Smooth muscle cell (in vitro differentiated cells): ENCODE data around the gene EIF1AD. TPM values are rescaled to one million over a fixed set of nuclear protein-coding genes. Genes with fewer than 3 reads are reported as not detected.

Experiments used
- DNase-seq: peaks from one replicate; lab custom pipeline; 2025; ENCODE audit not compliant: unreplicated experiment; lab: John Stamatoyannopoulos, UW
- H2AFZ ChIP-seq: fragments of 200-600 bp; sonication (generic); 2 replicates; pipeline ENCODE4 v1.6.0; 2016; ENCODE audit warnings: antibody characterized with exemption, low read depth, mild to moderate bottlenecking
- H3F3A ChIP-seq: fragments of 200-600 bp; sonication (generic); 2 replicates; pipeline ENCODE4 v1.6.0; 2017; ENCODE audit warnings: antibody characterized with exemption, low read depth
- H3K27ac ChIP-seq: fragments of 200-600 bp; sonication (generic); 2 replicates; pipeline ENCODE4 v1.5.1; 2016; ENCODE audit warnings: low read depth, mild to moderate bottlenecking
- H3K27me3 ChIP-seq: fragments of 200-600 bp; sonication (generic); 2 replicates; pipeline ENCODE4 v1.6.1; 2016; ENCODE audit warnings: low read depth, mild to moderate bottlenecking
- H3K36me3 ChIP-seq: fragments of 200-600 bp; sonication (generic); 2 replicates; pipeline ENCODE4 v1.5.1; 2016; ENCODE audit warnings: low read depth
- H3K4me1 ChIP-seq: fragments of 200-600 bp; sonication (generic); 2 replicates; pipeline ENCODE4 v1.5.1; 2016; ENCODE audit warnings: low read depth
- H3K4me2 ChIP-seq: fragments of 200-600 bp; sonication (generic); 2 replicates; pipeline ENCODE4 v1.6.0; 2016; ENCODE audit warnings: mild to moderate bottlenecking
- H3K4me3 ChIP-seq: fragments of 200-600 bp; sonication (generic); 2 replicates; pipeline ENCODE4 v1.5.1; 2016; ENCODE audit warnings: mild to moderate bottlenecking
- H3K79me2 ChIP-seq: fragments of 200-600 bp; sonication (generic); 2 replicates; pipeline ENCODE4 v1.6.0; 2016; ENCODE audit warnings: low read depth, mild to moderate bottlenecking
- H3K9ac ChIP-seq: fragments of 200-600 bp; sonication (generic); 2 replicates; pipeline ENCODE4 v1.6.0; 2016; ENCODE audit warnings: low read depth
- H3K9me3 ChIP-seq: fragments of 200-600 bp; sonication (generic); replicated peaks from 2 replicates; pipeline ENCODE4 v1.5.1; 2016; ENCODE audit warnings: low read depth
- H4K20me1 ChIP-seq: fragments of 200-600 bp; sonication (generic); 2 replicates; pipeline ENCODE4 v1.6.0; 2016; ENCODE audit warnings: low read depth
- CTCF ChIP-seq: fragments of 200-600 bp; sonication (generic); IDR thresholded peaks from 2 replicates; pipeline ENCODE4 v1.5.1; 2017; ENCODE audit warnings: borderline replicate concordance, mild to moderate bottlenecking, antibody characterized with exemption; ENCODE audit not compliant: insufficient read depth, poor library complexity, severe bottlenecking
- WGBS: methylation state at CpG from one replicate; pipeline ENCODE4 v1.1.7; 2016; ENCODE audit warnings: low lambda C conversion rate; 5-methylcytosine and 5-hydroxymethylcytosine counted together
- polyA plus RNA-seq: library from polyadenylated mRNA; unstranded; fragments of >200 nt; fragmentation: Nextera tagmentation; extraction: Ambion mirVana; gene quantifications from 2 replicates; pipeline ENCODE4 v1.2.1, GENCODE V29; 2016
- total RNA-seq: library from RNA; depleted of rRNA; stranded (reverse); fragments of >200 nt; gene quantifications from 2 replicates; pipeline ENCODE4 v1.2.3, GENCODE V29; 2014

EIF1AD gene
- total and polyA plus RNA-seq, 2 experiments from 2014 or later = 29.3 TPM

- Histone ChIP-seq H3K9me3 (no peaks in the 10 kb centered on the region), H3K36me3 (no peaks in the 10 kb centered on the region), H3K27ac (no peak overlapping the region), H3F3A (no peaks in the 10 kb centered on the region), H4K20me1 (no peaks in the 10 kb centered on the region), H3K27me3 (peaks cover 3% of the 10 kb centered on the region), H2AFZ (no peak overlapping the region), H3K4me2 (no peak overlapping the region), H3K4me3 (no peak overlapping the region), H3K9ac (no peak overlapping the region), H3K79me2 (no peaks in the 10 kb centered on the region), H3K4me1 (no peaks in the 10 kb centered on the region)
- 100% methylated on average over 2 of the region's 4 CpGs for WGBS
- TF ChIP-seq CTCF = no peak
- DNase-seq = no peak
Measured at GRCh38 chr11:66017321-66017720, 15.4 kb upstream of the EIF1AD start.

- no peaks in the 10 kb centered on the region for H3K4me1 ChIP-seq
- no peak overlapping the region for H3K27ac ChIP-seq
- H3K27me3 ChIP-seq = peaks cover 8% of the 10 kb centered on the region
- no peak overlapping the region for H3K9ac ChIP-seq
- TF ChIP-seq CTCF = no peak
- no peak overlapping the region for H2AFZ ChIP-seq
- H3K4me3 ChIP-seq = no peak overlapping the region
- H4K20me1 ChIP-seq = no peaks in the 10 kb centered on the region
- no peak for DNase-seq
- no peak overlapping the region for H3K4me2 ChIP-seq
- no peaks in the 10 kb centered on the region for H3F3A ChIP-seq
- WGBS = 96% methylated on average over 10 of the region's 10 CpGs
- H3K79me2 ChIP-seq = no peaks in the 10 kb centered on the region
- no peaks in the 10 kb centered on the region for H3K9me3 ChIP-seq
- no peaks in the 10 kb centered on the region for H3K36me3 ChIP-seq
Measured at GRCh38 chr11:66016793-66017177, 14.8 kb upstream of the EIF1AD start.

- Histone ChIP-seq H2AFZ (no peak overlapping the region), H3K27me3 (peaks cover 14% of the 10 kb centered on the region), H3K36me3 (no peaks in the 10 kb centered on the region), H3K4me1 (no peaks in the 10 kb centered on the region), H3K4me2 (peak overlapping the region; percentile 59), H3K9ac (no peak overlapping the region), H3K4me3 (no peak overlapping the region), H4K20me1 (no peaks in the 10 kb centered on the region), H3K9me3 (no peaks in the 10 kb centered on the region), H3K27ac (peak overlapping the region; percentile 59), H3F3A (no peaks in the 10 kb centered on the region), H3K79me2 (no peaks in the 10 kb centered on the region)
- TF ChIP-seq CTCF = no peak
- 96% methylated on average over 18 of the region's 18 CpGs for WGBS
- DNase-seq = no peak
Measured at GRCh38 chr11:66015936-66016792, 14.2 kb upstream of the EIF1AD start.

GRCh38 chr11:66015454-66015881 lies 13.5 kb upstream of the EIF1AD start:
- Histone ChIP-seq H3K27ac (peak overlapping the region; percentile 59), H3F3A (no peaks in the 10 kb centered on the region), H3K4me2 (peak overlapping the region; percentile 59), H3K9ac (no peak overlapping the region), H4K20me1 (no peaks in the 10 kb centered on the region), H3K36me3 (no peaks in the 10 kb centered on the region), H2AFZ (no peak overlapping the region), H3K9me3 (no peaks in the 10 kb centered on the region), H3K4me3 (no peak overlapping the region), H3K27me3 (peaks cover 14% of the 10 kb centered on the region), H3K79me2 (no peaks in the 10 kb centered on the region), H3K4me1 (no peaks in the 10 kb centered on the region)
- WGBS = 38% methylated on average over 7 of the region's 7 CpGs
- no peak for TF ChIP-seq CTCF
- no peak for DNase-seq
